ENCODE data around the gene ZNF490.

ZNF490 gene

DNA sequence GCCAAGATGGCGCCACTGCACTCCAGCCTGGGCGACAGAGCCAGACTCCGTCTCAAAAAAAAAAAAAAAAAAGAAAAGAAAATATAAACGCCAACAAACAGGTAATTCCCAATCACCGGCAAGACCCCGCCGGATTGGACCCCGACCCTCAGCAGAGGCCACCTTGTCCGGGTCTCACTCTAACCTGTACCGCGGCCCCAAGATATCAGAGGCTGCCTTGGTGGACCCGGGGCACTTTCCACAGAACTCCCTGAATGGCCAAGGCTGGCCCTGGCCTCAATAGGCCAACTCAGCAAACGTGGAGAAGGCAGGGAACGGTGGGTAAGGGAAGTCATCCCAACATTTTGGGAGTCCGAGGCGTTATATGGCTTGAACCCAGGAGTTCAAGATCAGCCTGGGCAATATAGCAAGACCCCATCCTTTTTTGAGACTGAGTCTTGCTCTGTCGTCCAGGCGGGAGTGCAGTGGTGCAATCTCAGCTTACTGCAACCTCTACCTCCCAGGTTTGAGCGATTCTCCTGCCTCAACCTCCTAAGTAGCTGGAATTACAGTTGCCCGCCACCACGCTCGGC is 28.1 kb upstream of the ZNF490 start:
- Histone ChIP-seq H3K9me2 (replicated peaks; ENCODE audit: control insufficient read depth, low read length) (no peaks in the 10 kb centered on the region), H3F3A (ENCODE audit: control insufficient read depth, insufficient read depth) (no peaks in the 10 kb centered on the region), H3K27ac (ENCODE audit: low read depth, low read length) (no peak overlapping the region), H3K36me3 (ENCODE audit: control insufficient read depth, low read length) (no peaks in the 10 kb centered on the region), H3K4me2 (ENCODE audit: low read length) (no peak overlapping the region), H3K79me2 (ENCODE audit: control insufficient read depth, low read length) (no peaks in the 10 kb centered on the region), H3K27me3 (ENCODE audit: control insufficient read depth, low read length) (no peaks in the 10 kb centered on the region), H4K20me1 (ENCODE audit: control insufficient read depth, insufficient read depth, low read depth, low read length) (no peaks in the 10 kb centered on the region), H3K9me3 (ENCODE audit: control insufficient read depth, insufficient read depth, low read length) (no peaks in the 10 kb centered on the region), H3K4me1 (ENCODE audit: control insufficient read depth, low read length) (peaks cover 9% of the 10 kb centered on the region), H3K4me3 (ENCODE audit: low read length) (no peak overlapping the region)
- TF ChIP-seq, protein P1, sequence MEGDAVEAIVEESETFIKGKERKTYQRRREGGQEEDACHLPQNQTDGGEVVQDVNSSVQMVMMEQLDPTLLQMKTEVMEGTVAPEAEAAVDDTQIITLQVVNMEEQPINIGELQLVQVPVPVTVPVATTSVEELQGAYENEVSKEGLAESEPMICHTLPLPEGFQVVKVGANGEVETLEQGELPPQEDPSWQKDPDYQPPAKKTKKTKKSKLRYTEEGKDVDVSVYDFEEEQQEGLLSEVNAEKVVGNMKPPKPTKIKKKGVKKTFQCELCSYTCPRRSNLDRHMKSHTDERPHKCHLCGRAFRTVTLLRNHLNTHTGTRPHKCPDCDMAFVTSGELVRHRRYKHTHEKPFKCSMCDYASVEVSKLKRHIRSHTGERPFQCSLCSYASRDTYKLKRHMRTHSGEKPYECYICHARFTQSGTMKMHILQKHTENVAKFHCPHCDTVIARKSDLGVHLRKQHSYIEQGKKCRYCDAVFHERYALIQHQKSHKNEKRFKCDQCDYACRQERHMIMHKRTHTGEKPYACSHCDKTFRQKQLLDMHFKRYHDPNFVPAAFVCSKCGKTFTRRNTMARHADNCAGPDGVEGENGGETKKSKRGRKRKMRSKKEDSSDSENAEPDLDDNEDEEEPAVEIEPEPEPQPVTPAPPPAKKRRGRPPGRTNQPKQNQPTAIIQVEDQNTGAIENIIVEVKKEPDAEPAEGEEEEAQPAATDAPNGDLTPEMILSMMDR (IDR thresholded peaks at IDR 0.05; ENCODE audit: low read depth, low read length, poor library complexity, severe bottlenecking): no peak
- no peak for TF ChIP-seq EZH2phosphoT487 (IDR thresholded peaks at IDR 0.05; ENCODE audit: borderline replicate concordance, low read length)

DNA sequence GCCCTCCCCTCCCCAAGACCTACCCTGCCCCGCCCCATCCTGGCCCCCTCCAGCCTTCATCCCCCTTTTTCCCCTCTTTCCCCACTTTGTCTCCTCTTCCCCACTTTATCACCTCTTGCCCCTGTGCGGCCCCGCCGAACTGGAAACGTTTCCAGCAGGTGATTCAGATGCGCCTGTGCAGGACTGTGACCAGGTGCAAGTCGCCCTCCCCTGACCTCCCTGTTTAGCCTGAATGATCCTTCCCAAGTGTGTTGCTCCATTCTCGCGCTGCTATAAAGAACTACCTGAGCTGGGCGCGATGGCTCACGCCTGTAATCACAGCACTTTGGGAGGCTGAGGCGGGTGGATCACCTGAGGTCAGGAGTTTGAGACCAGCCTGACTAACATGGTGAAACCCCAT is 26.0 kb upstream of the ZNF490 start:
- no peaks in the 10 kb centered on the region for H3K9me3 ChIP-seq (ENCODE audit: control insufficient read depth, insufficient read depth, low read length)
- H3K4me2 ChIP-seq (ENCODE audit: low read length): no peak overlapping the region
- H4K20me1 ChIP-seq (ENCODE audit: control insufficient read depth, insufficient read depth, low read depth, low read length): no peaks in the 10 kb centered on the region
- H3K27ac ChIP-seq (ENCODE audit: low read depth, low read length): no peak overlapping the region
- no peak for TF ChIP-seq EZH2phosphoT487 (IDR thresholded peaks at IDR 0.05; ENCODE audit: borderline replicate concordance, low read length)
- TF ChIP-seq, protein P1 (IDR thresholded peaks at IDR 0.05; ENCODE audit: low read depth, low read length, poor library complexity, severe bottlenecking): no peak
- H3K36me3 ChIP-seq (ENCODE audit: control insufficient read depth, low read length): no peaks in the 10 kb centered on the region
- no peaks in the 10 kb centered on the region for H3K9me2 ChIP-seq (replicated peaks; ENCODE audit: control insufficient read depth, low read length)
- no peaks in the 10 kb centered on the region for H3K79me2 ChIP-seq (ENCODE audit: control insufficient read depth, low read length)
- H3K4me3 ChIP-seq (ENCODE audit: low read length): no peak overlapping the region
- no peaks in the 10 kb centered on the region for H3F3A ChIP-seq (ENCODE audit: control insufficient read depth, insufficient read depth)
- no peaks in the 10 kb centered on the region for H3K27me3 ChIP-seq (ENCODE audit: control insufficient read depth, low read length)
- H3K4me1 ChIP-seq (ENCODE audit: control insufficient read depth, low read length): peaks cover 9% of the 10 kb centered on the region

DNA sequence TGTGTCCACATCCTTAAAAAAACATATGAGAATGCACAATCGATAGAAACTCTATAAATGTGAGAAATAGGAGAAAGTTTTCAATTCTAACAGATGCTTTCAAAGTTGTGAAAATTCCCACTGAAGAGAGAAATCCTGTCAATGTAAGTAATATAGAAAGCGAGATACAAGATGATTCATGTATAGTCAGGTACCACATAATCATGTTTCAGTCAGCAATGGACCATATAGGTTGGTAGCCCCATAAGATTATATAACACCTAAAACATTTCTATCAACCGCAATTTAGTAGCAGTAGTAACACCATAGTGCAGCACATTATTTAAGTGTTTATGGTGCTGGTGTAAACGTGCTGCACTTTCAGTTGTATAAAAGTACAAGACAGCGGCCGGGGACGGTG is 18.6 kb upstream of the ZNF490 start:
- H3K9me3 ChIP-seq (ENCODE audit: control insufficient read depth, insufficient read depth, low read length): peaks cover 10% of the 10 kb centered on the region; the same call in 1 of the 2 replicates
- no peak overlapping the region for H3K4me2 ChIP-seq (ENCODE audit: low read length)
- no peaks in the 10 kb centered on the region for H3K79me2 ChIP-seq (ENCODE audit: control insufficient read depth, low read length)
- H3K4me3 ChIP-seq (ENCODE audit: low read length): no peak overlapping the region
- H3K27ac ChIP-seq (ENCODE audit: low read depth, low read length): no peak overlapping the region
- peaks cover 30% of the 10 kb centered on the region for H3K36me3 ChIP-seq (ENCODE audit: control insufficient read depth, low read length)
- H3F3A ChIP-seq (ENCODE audit: control insufficient read depth, insufficient read depth): no peaks in the 10 kb centered on the region
- H3K4me1 ChIP-seq (ENCODE audit: control insufficient read depth, low read length): no peaks in the 10 kb centered on the region
- no peak for TF ChIP-seq EZH2phosphoT487 (IDR thresholded peaks at IDR 0.05; ENCODE audit: borderline replicate concordance, low read length)
- H3K9me2 ChIP-seq (replicated peaks; ENCODE audit: control insufficient read depth, low read length): no peaks in the 10 kb centered on the region
- H4K20me1 ChIP-seq (ENCODE audit: control insufficient read depth, insufficient read depth, low read depth, low read length): no peaks in the 10 kb centered on the region
- H3K27me3 ChIP-seq (ENCODE audit: control insufficient read depth, low read length): no peaks in the 10 kb centered on the region

DNA sequence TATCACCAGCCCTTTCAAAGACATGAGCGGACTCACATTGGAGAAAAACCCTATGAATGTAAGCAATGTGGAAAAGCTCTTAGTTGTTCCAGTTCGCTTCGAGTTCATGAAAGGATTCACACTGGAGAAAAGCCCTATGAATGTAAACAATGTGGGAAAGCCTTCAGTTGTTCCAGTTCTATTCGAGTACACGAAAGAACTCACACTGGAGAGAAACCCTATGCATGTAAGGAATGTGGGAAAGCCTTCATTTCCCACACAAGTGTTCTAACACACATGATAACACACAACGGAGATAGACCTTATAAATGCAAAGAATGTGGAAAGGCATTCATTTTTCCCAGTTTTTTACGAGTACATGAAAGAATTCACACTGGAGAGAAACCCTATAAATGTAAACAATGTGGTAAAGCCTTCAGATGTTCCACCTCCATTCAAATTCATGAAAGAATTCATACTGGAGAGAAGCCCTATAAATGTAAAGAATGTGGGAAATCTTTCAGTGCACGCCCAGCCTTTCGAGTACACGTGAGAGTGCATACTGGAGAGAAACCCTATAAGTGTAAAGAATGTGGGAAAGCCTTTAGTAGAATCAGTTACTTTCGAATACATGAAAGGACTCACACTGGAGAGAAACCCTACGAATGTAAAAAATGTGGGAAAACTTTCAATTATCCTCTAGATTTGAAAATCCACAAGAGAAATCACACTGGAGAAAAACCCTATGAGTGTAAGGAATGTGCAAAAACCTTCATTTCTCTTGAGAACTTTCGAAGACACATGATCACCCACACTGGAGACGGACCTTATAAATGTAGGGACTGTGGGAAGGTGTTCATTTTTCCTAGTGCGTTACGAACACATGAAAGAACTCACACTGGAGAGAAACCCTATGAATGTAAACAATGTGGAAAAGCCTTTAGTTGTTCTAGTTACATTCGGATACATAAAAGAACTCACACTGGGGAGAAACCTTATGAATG is 17.7 kb upstream of the ZNF490 start:
- H3K4me1 ChIP-seq (ENCODE audit: control insufficient read depth, low read length): no peaks in the 10 kb centered on the region
- H4K20me1 ChIP-seq (ENCODE audit: control insufficient read depth, insufficient read depth, low read depth, low read length): no peaks in the 10 kb centered on the region
- H3K79me2 ChIP-seq (ENCODE audit: control insufficient read depth, low read length): no peaks in the 10 kb centered on the region
- peaks cover 30% of the 10 kb centered on the region for H3K36me3 ChIP-seq (ENCODE audit: control insufficient read depth, low read length)
- H3K4me2 ChIP-seq (ENCODE audit: low read length): no peak overlapping the region
- H3K27ac ChIP-seq (ENCODE audit: low read depth, low read length): no peak overlapping the region
- H3K27me3 ChIP-seq (ENCODE audit: control insufficient read depth, low read length): no peaks in the 10 kb centered on the region
- TF ChIP-seq, protein P1 (IDR thresholded peaks at IDR 0.05; ENCODE audit: low read depth, low read length, poor library complexity, severe bottlenecking): no peak
- TF ChIP-seq EZH2phosphoT487 (IDR thresholded peaks at IDR 0.05; ENCODE audit: borderline replicate concordance, low read length): no peak
- no peaks in the 10 kb centered on the region for H3K9me2 ChIP-seq (replicated peaks; ENCODE audit: control insufficient read depth, low read length)
- no peaks in the 10 kb centered on the region for H3F3A ChIP-seq (ENCODE audit: control insufficient read depth, insufficient read depth)
- peaks cover 10% of the 10 kb centered on the region; the same call in 1 of the 2 replicates for H3K9me3 ChIP-seq (ENCODE audit: control insufficient read depth, insufficient read depth, low read length)
- H3K4me3 ChIP-seq (ENCODE audit: low read length): no peak overlapping the region

Measured in DOHH2 (cell line).